Caco-2 (cell line): Measurements from ENCODE around the gene SP2. TPM values are rescaled to one million over a fixed set of nuclear protein-coding genes. Genes with fewer than 3 reads are reported as not detected.

Experiments
- BruUV-seq: library from RNA; stranded (reverse); fragments of 400-500 nt; replicated peaks from 2 replicates; lab custom pipeline; 2021; lab: Mats Ljungman, UMichigan
- CTCF ChIA-PET: fragments of 300-600 bp; sonication (Branson Sonifier 250); formaldehyde crosslinking; loops from one replicate; lab custom pipeline; 2022; ENCODE audit warnings: antibody characterized with exemption; lab: Charles Lee
- POLR2A ChIA-PET: fragments of 300-600 bp; sonication (Branson Sonifier 250); formaldehyde crosslinking; loops from one replicate; lab custom pipeline; 2022; ENCODE audit warnings: antibody characterized with exemption; lab: Charles Lee
- DNase-seq, 2 experiments: peaks; one replicate each; pipeline versions ENCODE4 v3.0.0 to v3.0.0-alpha.2; 2020 to 2022
- H3K27me3 ChIP-seq: replicated peaks from 2 replicates; pipeline ENCODE4 v1.6.0; 2011; ENCODE audit warnings: low read length; ENCODE audit not compliant: control insufficient read depth, insufficient read depth
- H3K36me3 ChIP-seq: 2 replicates; pipeline ENCODE4 v1.5.1; 2011; ENCODE audit warnings: low read length; ENCODE audit not compliant: control insufficient read depth, insufficient read depth
- H3K4me1 ChIP-seq: fragments of 250-450 bp; sonication (Bioruptor Pico); 2 replicates; pipeline ENCODE4 v1.5.1; 2020; ENCODE audit warnings: mild to moderate bottlenecking
- H3K4me3 ChIP-seq: 2 replicates; pipeline ENCODE4 v1.5.1; 2011; ENCODE audit warnings: low read depth, mild to moderate bottlenecking, control low read depth, low read length
- H3K9me3 ChIP-seq: fragments of 250-450 bp; sonication (Bioruptor Pico); 2 replicates; pipeline ENCODE4 v1.5.1; 2020; ENCODE audit warnings: mild to moderate bottlenecking, moderate library complexity
- H3K27ac Mint-ChIP-seq: one replicate; pipeline ENCODE4 v1.8.0; 2022; ENCODE audit warnings: mixed read lengths; ENCODE audit not compliant: unreplicated experiment
- H3K27me3 Mint-ChIP-seq: one replicate; pipeline ENCODE4 v1.8.0; 2022; ENCODE audit warnings: mixed read lengths; ENCODE audit not compliant: insufficient read depth, unreplicated experiment
- H3K36me3 Mint-ChIP-seq: one replicate; pipeline ENCODE4 v1.8.0; 2022; ENCODE audit warnings: mild to moderate bottlenecking, mixed read lengths; ENCODE audit not compliant: insufficient read depth, unreplicated experiment
- H3K4me1 Mint-ChIP-seq: one replicate; pipeline ENCODE4 v1.8.0; 2022; ENCODE audit warnings: low read depth, mixed read lengths; ENCODE audit not compliant: unreplicated experiment
- H3K4me3 Mint-ChIP-seq: one replicate; pipeline ENCODE4 v1.8.0; 2022; ENCODE audit warnings: mild to moderate bottlenecking, moderate library complexity, mixed read lengths; ENCODE audit not compliant: unreplicated experiment
- H3K9me3 Mint-ChIP-seq: one replicate; pipeline ENCODE4 v1.8.0; 2022; ENCODE audit warnings: mixed read lengths; ENCODE audit not compliant: unreplicated experiment
- CTCF ChIP-seq, 2 experiments: fragments of 200-600 bp in 1 of 2; IDR thresholded peaks; 1 replicate in 1 of 2; 2 replicates in 1 of 2; pipeline versions ENCODE4 v1.5.1 to v1.8.0; 2011 to 2022; ENCODE audit warnings: antibody characterized with exemption in 1 of 2, control low read depth in 1 of 2, inconsistent platforms in 1 of 2, low read depth in 1 of 2, low read length in 1 of 2, mild to moderate bottlenecking in 1 of 2, moderate library complexity in 1 of 2; ENCODE audit not compliant: insufficient read depth in 1 of 2, severe bottlenecking in 1 of 2, unreplicated experiment in 1 of 2
- intact Hi-C: fragments of 100-400 bp; cut with micrococcal nuclease; formaldehyde crosslinking; loops from one replicate; pipeline ENCODE4 v1.10.0; 2022; ENCODE audit not compliant: unreplicated experiment
- total RNA-seq: library from RNA; stranded (reverse); gene quantifications from 2 replicates; pipeline ENCODE4 v1.2.3, GENCODE V29; 2022

Gene SP2
- total RNA-seq, 1 experiment from 2014 or later = 25.2 TPM

- H3K27me3 ChIP-seq = no peaks in the 10 kb centered on the region
- peak; percentile 25 to 29 for TF ChIP-seq CTCF (IDR thresholded peaks at IDR 0.05; ENCODE audit: insufficient read depth in 1 of 2, low read depth in 1 of 2, low read length in 1 of 2, severe bottlenecking in 1 of 2, unreplicated experiment in 1 of 2)
- peak overlapping the region; percentile 13 for H3K4me3 ChIP-seq
- H3K4me1 ChIP-seq = peaks cover 45% of the 10 kb centered on the region
- CTCF ChIA-PET = interaction anchor here (0.9 to 8.3 kb wide), 5 partner anchors 12 to 113 kb away, joined by 3 to 172 read pairs (median 32); partner anchors contain the start of genes CDK5RAP3, PNPO and SCRN2
- Mint-ChIP-seq H3K36me3 (peaks cover 46% of the 10 kb centered on the region), H3K4me1 (peaks cover 48% of the 10 kb centered on the region), H3K27me3 (no peaks in the 10 kb centered on the region), H3K9me3 (no peaks in the 10 kb centered on the region), H3K4me3 (no peak overlapping the region), H3K27ac (peak overlapping the region; percentile 5)
- H3K9me3 ChIP-seq = no peaks in the 10 kb centered on the region
- DNase-seq = no peak
- intact Hi-C loops = no loop called here
- POLR2A ChIA-PET = interaction anchor here (0.7 kb wide), 1 partner anchor 17 kb away, joined by 3 read pairs; no protein-coding TSS in a partner anchor
- no TSS peak for BruUV-seq
- H3K36me3 ChIP-seq = peaks cover 23% of the 10 kb centered on the region
Observed at GRCh38 chr17:47953909-47954308, 57.9 kb downstream of the SP2 start.

- H3K4me3 Mint-ChIP-seq = peak overlapping the region; percentile 67
- no peaks in the 10 kb centered on the region for H3K9me3 Mint-ChIP-seq
- no peaks in the 10 kb centered on the region for H3K9me3 ChIP-seq
- POLR2A ChIA-PET = interaction anchor here (0.9 to 3.1 kb wide), 5 partner anchors 9 to 93 kb away, joined by 3 to 64 read pairs (median 10); partner anchors contain the start of genes CDK5RAP3, NFE2L1, PNPO and SP2
- peaks cover 56% of the 10 kb centered on the region for H3K4me1 ChIP-seq
- no peak overlapping the region for H3K27ac Mint-ChIP-seq
- no peaks in the 10 kb centered on the region for H3K27me3 Mint-ChIP-seq
- H3K27me3 ChIP-seq = no peaks in the 10 kb centered on the region
- CTCF ChIA-PET = interaction anchor here (0.6 to 8.3 kb wide), 12 partner anchors 8 to 175 kb away, joined by 4 to 157 read pairs (median 8); partner anchors contain the start of genes CDK5RAP3, PNPO and SCRN2
- peaks cover 51% of the 10 kb centered on the region for H3K4me1 Mint-ChIP-seq
- intact Hi-C loops = no loop called here
- BruUV-seq = no TSS peak
- H3K4me3 ChIP-seq = peak overlapping the region; percentile 59
- peaks cover 36% of the 10 kb centered on the region for H3K36me3 Mint-ChIP-seq
- DNase-seq = no peak
- TF ChIP-seq CTCF (IDR thresholded peaks at IDR 0.05; ENCODE audit: insufficient read depth in 1 of 2, low read depth in 1 of 2, low read length in 1 of 2, severe bottlenecking in 1 of 2, unreplicated experiment in 1 of 2) = no peak
- peaks cover 20% of the 10 kb centered on the region for H3K36me3 ChIP-seq
Observed at GRCh38 chr17:47955497-47956461, 59.7 kb downstream of the SP2 start.
